Fibroblast of gingiva (primary cell): Measurements from ENCODE around the gene CNPY3.

Experiments used
- DNase-seq: peaks from one replicate; pipeline ENCODE4 v3.0.0-alpha.2; 2011; ENCODE audit warnings: low read depth

The CNPY3 gene

DNA sequence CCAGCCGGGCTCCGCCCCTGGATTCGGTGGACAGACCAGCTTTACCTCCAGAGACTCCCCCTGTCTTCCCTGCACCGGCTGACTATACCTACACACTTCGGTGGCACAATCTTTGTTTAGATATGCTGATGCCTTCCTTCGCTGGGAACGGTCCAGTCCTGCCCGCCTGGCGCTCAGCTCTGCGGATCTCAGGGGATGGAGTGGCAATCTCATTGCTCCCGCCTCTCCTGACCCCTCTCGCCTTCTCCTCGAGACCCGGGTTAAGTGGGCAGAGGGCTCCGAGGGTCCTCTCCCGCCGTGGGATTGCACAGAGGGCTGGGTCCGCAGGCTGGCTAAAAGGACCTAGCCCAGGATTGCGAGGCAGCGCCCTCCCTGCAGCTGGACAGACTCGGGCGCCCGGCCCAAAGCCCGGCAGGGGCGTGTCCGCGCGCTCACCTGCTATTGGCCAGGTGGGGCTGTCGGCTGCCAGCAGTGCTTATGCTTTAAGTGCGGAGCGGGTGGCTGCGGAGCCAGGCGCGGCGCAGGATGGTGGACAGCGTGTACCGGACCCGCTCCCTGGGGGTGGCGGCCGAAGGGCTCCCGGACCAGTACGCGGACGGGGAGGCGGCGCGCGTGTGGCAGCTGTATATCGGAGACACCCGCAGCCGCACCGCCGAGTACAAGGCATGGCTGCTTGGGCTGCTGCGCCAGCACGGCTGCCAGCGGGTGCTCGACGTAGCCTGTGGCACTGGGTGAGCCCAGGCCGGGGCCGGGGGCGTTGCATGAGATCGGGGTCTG is 31.2 kb downstream of the CNPY3 start, which contains the start of gene GNMT:
Gene GNMT, plus strand, starts transcription at position 512 of the 777 bp plus-strand sequence. Its CDS starts 14 bp downstream, at position 526.
- no peak for DNase-seq

DNA sequence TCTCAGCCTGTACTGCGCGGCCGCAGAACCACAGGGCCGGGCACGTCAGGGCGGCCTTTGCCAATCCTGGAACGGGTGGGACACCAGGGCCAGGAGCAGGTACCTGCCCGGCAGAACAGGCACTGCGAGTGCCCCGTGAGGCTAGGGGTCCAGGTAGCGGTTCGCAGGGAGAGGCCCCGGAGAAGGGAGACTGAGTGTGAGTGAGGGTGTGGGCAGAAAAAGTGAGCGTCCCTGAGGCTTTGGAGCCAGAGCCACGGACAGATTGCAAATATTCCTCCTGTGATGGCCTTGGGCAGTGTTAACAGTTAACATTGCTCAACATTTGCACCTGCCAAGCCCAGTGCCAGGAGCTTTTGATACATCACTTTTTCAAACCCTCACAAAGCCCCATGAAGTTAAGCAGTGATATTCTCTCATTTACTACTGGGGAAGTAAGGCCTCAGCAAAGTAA is 31.8 kb downstream of the CNPY3 start:
- no peak for DNase-seq

DNA sequence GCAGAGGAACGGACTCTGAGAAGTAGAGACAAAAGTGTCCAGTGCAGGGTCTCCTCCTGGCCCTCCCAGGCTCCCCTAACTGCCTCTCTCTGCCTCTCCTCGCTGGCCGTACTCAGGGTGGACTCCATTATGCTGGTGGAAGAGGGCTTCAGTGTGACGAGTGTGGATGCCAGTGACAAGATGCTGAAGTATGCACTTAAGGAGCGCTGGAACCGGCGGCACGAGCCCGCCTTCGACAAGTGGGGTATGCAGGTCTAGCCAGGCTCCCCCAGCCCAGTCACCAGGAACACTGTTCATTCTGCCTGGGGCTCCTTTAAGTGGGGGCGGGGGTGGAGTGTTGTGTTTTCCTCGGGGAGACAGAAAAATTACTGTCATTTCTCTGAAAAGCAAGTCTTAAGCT is 32.8 kb downstream of the CNPY3 start:
- DNase-seq = no peak

- no peak for DNase-seq
Measured at GRCh38 chr6:42962502-42963178, 33.4 kb downstream of the CNPY3 start.

GRCh38 chr6:42963179-42963854 is 34.0 kb downstream of the CNPY3 start:
- DNase-seq = no peak

GRCh38 chr6:42963855-42964605 is 34.8 kb downstream of the CNPY3 start:
- DNase-seq = no peak

DNA sequence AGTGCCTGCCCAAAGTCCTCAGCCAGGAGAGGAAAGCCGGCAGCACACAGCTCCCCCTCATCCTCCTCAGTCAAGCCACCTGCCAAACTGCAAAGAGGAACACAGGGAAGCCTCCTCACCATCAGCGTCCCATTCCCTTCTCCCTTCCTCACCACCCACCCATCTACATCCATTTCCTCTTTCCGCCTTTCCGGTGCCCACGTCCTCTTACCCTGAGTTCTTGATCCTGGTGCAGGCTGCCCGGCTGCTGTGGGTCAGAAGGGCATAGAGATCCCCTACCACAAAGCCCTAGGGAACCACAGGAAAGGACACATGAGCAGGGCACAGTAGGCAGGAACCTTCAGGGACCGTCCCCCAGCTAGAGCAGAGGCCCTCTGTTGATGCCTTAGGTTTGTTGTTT is 37.3 kb downstream of the CNPY3 start:
- DNase-seq = no peak

DNA sequence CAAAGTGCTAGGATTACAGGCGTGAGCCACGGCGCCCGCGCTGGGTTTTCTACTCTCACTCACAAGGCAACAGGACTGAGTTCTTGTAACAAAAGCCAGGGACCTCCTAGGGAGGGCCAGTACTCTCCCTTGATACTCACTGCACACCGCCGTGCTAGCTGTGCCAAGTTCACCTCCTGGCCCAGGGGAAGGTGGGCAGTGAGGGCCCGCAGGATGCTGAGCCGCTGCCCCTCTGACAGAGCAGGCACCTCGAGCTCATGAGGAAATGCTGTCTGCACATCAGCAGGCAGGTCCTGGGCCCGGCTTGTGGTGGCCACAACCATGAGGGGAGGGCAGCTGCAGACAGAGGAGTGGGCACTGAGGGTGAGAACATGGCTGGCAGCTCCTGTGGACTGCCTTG is 37.9 kb downstream of the CNPY3 start:
- no peak for DNase-seq

DNA sequence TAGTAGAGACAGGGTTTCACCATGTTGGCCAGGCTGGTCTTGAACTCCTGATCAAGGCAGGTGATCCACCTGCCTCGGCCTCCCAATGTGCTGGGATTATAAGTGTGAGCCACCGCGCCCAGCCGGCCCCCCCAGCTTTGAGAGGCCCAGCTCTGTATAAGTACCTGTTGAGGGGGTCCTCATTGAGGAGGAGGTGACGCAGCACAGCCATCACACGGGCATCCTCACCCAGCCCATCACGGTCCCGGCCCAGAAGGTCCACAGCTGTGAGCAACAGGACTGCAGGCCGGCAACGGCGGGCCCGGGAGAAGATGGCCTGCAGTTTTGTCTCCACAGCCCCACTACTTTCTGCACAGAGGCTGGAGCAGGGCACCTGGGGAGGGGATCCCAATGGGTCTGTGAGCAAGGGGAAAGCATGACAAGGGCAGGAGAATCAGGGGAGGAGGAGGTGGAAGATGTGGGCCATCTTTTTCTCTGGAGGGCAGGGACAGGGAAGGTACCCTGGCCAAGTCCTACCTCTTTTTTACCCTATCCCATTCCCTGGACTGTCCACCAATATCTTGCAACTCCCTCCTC is 38.9 kb downstream of the CNPY3 start:
- no peak for DNase-seq

GRCh38 chr6:42968783-42969182 is 39.5 kb downstream of the CNPY3 start:
- no peak for DNase-seq

DNA sequence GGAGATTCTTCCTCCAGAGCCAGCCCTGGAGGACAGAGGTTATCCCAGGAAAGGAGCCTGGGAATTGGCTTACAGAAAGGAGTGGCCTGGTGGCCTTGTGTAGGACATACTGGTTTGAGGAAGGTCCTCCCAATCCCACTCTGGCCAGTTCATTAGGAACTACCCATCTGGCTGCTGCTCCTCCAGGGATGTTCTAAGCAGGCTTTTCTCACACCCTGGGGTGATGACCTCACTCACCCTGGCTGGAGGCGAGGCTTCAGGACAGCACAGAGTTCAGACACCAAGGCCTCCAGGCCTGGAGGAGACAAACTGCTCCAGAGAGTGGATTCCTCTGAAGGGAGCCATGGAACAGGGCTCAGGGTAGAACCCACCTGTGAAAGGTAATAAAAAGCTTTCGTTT is 40.2 kb downstream of the CNPY3 start:
- DNase-seq = no peak

GRCh38 chr6:42969934-42970333 is 40.7 kb downstream of the CNPY3 start:
- no peak for DNase-seq

DNA sequence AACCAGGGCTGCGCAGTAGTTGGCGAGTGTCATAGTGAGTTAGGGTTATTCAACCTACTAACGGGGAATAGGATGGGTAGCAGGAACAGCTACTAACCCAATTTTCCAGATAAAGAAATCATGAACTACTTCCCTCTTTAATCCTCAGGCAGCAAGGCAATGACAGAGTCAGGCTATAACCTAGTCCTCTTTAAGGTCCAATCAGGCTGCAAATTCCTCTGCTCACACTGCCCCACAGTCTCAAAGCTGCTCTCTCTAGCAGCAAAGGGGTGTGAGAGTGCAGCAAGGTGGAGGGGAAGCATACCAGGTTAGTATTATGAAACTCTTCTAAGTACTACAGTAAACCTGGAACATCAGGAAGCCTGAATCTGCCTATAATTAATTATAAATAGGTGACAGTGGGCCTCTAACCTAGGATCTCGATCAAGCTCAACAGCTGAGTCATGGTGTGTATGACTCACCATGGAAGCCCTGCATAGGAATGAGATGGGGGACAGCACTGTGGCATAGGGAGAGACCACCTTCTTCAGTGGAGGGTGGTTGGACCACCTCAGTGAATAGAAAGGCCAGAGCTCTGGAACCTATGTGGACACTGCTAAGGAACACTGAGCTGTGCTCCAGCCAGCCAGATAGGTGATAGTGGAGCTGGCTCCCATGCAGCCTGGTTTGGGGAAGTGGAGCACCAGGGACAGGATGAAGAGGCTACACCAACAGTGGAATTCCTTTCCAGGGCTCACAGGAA is 41.8 kb downstream of the CNPY3 start:
- no peak for DNase-seq

DNA sequence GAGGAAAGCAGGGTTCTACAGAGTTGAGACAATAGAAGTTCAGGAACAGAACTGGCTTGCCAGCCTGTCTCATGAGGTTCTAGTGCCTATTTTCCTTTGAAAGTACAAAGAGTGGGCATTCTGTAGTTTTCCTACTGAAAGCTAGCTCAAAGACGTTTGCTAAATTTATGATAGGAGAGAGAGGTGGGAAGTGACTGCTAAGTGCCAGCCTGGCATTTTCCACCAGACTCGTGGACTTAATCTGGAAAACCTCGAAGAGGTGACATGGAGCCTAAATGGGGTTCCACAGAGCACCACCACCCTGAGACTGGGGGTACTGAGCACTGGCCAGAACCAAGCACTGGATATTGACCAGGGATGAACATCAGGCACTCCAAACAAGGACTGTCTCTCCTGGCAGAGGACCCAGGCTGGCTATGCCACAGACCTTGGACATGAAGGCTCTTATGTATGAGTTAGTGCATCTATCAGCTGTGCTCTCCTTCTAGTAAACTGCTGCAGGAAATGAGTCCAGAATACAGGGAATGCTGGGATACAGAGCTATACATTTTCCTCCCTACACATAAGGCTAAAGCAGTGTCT is 42.6 kb downstream of the CNPY3 start:
- no peak for DNase-seq

DNA sequence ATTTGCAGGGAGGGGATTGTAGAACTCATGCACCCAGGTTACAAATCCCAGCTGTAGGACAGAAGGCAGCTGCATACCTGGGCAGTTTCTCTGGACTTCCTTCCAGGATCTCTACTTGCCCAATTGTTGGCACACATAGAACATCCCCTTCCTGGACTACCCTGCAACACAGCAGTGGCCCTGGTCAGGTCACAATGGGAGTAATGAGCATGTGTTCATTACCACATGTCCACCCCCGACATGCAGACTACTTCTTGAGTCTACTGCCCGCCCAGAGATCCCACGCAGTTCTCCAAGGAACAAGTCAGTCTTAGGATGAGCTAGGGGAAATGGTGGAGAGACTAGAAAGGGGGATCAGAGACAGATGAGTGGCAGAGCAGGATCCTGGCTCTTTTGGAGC is 44.6 kb downstream of the CNPY3 start:
- no peak for DNase-seq

GRCh38 chr6:42974919-42975505 is 45.7 kb downstream of the CNPY3 start:
- DNase-seq = no peak

GRCh38 chr6:42978487-42978838 is 49.2 kb downstream of the CNPY3 start:
- DNase-seq = no peak

GRCh38 chr6:42978839-42979522 is 49.7 kb downstream of the CNPY3 start, which contains the start of gene PEX6:
Gene PEX6 (minus strand): TSS chr6:42979181. CDS start chr6:42979150, 31 bp downstream.
- DNase-seq = peak; percentile 80

GRCh38 chr6:42979523-42980177 is 50.4 kb downstream of the CNPY3 start:
- peak; percentile 18 for DNase-seq
